ENCODE data around the gene WAC. TPM values are rescaled to one million over a fixed set of nuclear protein-coding genes. Genes with fewer than 3 reads are reported as not detected.
"Not testable (repeated sequence)": the region's sequence is repeated elsewhere in the genome, so short reads cannot be mapped to it uniquely, and the experiment has no call there.

Gene WAC
- total RNA-seq (100 to 1,000 TPM in 1 of 2 donors, 10 to 100 TPM in 1; 70.0 to 227 TPM), polyA plus RNA-seq (10 to 100 TPM; 27.0 to 50.3 TPM)
- long read RNA-seq, donor 1, full-length matches to known transcripts, result 6 of 32 reads
- long read RNA-seq, donor 1, partial matches to known transcripts, result 26 of 32 reads
- long read RNA-seq, donor 1, other reads (novel, unspliced or antisense), result 0 of 32 reads
- long read RNA-seq, donor 2, partial matches to known transcripts, result 0 of 3 reads
- long read RNA-seq, donor 2, other reads (novel, unspliced or antisense), result 0 of 3 reads
- long read RNA-seq, donor 3, full-length matches to known transcripts, result 5 of 28 reads
- long read RNA-seq, donor 3, partial matches to known transcripts, result 23 of 28 reads
- long read RNA-seq, donor 3, other reads (novel, unspliced or antisense), result 0 of 28 reads
- long read RNA-seq, donor 4, partial matches to known transcripts, result 22 of 22 reads
- long read RNA-seq, donor 4, other reads (novel, unspliced or antisense), result 0 of 22 reads
- long read RNA-seq, donor 5, partial matches to known transcripts, result 12 of 14 reads
- long read RNA-seq, donor 5, other reads (novel, unspliced or antisense), result 0 of 14 reads

GRCh38 chr10:28532337-28533185 is at the start of gene WAC:
TSS of gene WAC (plus strand) at chr10:28533118. CDS start at chr10:28533580, 462 bp downstream.
- DNase-seq (peak; percentile 97), ATAC-seq (ENCODE audit: insufficient read depth, low FRiP score) (peak; percentile 94)
- H3K27me3 ChIP-seq (ENCODE audit: control insufficient read depth in 3 of 3, insufficient read depth in 3 of 3, low read length in 2 of 3), result no peaks in the 10 kb centered on the region
- H3K27ac ChIP-seq (ENCODE audit: low read depth in 1 of 2, low read length in 1 of 2), result peak within 1 kb of the TSS; percentile 93 to 98
- no peaks in the 10 kb centered on the region for H3K9me3 ChIP-seq (ENCODE audit: control insufficient read depth in 4 of 4, insufficient read depth in 3 of 4, low read length in 3 of 4)
- TF ChIP-seq CTCF (IDR thresholded peaks at IDR 0.05; ENCODE audit: control extremely low read depth, extremely low read depth), result no peak
- peaks cover 0 to 16% (median 9%) of the 10 kb centered on the region in 5 donors for H3K4me1 ChIP-seq (ENCODE audit: control insufficient read depth in 5 of 5, insufficient read depth in 5 of 5, low read length in 5 of 5)
- peaks cover 6 to 27% (median 14%) of the 10 kb centered on the region in 4 donors for H3K36me3 ChIP-seq (ENCODE audit: control insufficient read depth in 4 of 4, insufficient read depth in 4 of 4, low read length in 4 of 4)
- H3K4me3 ChIP-seq, result peak within 1 kb of the TSS; percentile 99
- H3K9ac ChIP-seq (ENCODE audit: insufficient read depth in 1 of 2, low read length in 2 of 2), result peak within 1 kb of the TSS; percentile 94 to 98
- WGBS, 2 donors, result 0% methylated on average over 66 to 102 of the region's 102 CpGs

DNA sequence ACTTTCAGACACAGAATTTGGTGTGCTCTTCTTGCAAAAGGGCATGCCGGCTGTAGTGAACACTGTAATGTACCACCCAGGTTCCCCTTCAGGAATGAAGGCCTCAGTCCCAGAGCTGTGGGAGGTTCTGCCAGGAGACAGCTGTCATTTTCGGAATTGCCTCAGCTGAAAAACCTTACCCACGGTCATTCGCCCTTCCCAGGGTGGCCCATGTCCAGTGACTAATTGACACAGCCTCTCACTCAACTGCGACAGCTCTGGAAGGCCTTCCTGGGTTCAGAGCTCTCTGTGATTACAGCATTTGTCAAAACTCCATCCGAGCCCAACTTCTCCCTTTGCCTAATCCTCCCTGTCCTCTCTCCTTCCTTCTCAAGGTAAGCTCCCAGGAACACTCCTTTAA is 43.7 kb upstream of the WAC start:
- Histone ChIP-seq H3K9me3 (ENCODE audit: control insufficient read depth in 4 of 4, insufficient read depth in 3 of 4, low read length in 3 of 4) (no peaks in the 10 kb centered on the region), H3K36me3 (ENCODE audit: control insufficient read depth in 4 of 4, insufficient read depth in 4 of 4, low read length in 4 of 4) (no peaks in the 10 kb centered on the region), H3K4me3 (no peak overlapping the region), H3K9ac (ENCODE audit: insufficient read depth in 1 of 2, low read length in 2 of 2) (no peak overlapping the region), H3K27ac (ENCODE audit: low read depth in 1 of 2, low read length in 1 of 2) (no peak overlapping the region), H3K4me1 (ENCODE audit: control insufficient read depth in 5 of 5, insufficient read depth in 5 of 5, low read length in 5 of 5) (no peaks in the 10 kb centered on the region), H3K27me3 (ENCODE audit: control insufficient read depth in 3 of 3, insufficient read depth in 3 of 3, low read length in 2 of 3) (no peaks in the 10 kb centered on the region)
- DNase-seq, result no peak
- no peak for ATAC-seq (ENCODE audit: insufficient read depth, low FRiP score)
- 77 to 84% methylated on average over 6 of the region's 6 CpGs for WGBS, 2 donors
- TF ChIP-seq CTCF (IDR thresholded peaks at IDR 0.05; ENCODE audit: control extremely low read depth, extremely low read depth), result no peak

GRCh38 chr10:28490256-28490865 is 42.6 kb upstream of the WAC start:
- H3K4me1 ChIP-seq (ENCODE audit: control insufficient read depth in 5 of 5, insufficient read depth in 5 of 5, low read length in 5 of 5); DNase-seq; H3K4me3 ChIP-seq; H3K9me3 ChIP-seq (ENCODE audit: control insufficient read depth in 4 of 4, insufficient read depth in 3 of 4, low read length in 3 of 4); ATAC-seq (ENCODE audit: insufficient read depth, low FRiP score); H3K27me3 ChIP-seq (ENCODE audit: control insufficient read depth in 3 of 3, insufficient read depth in 3 of 3, low read length in 2 of 3); H3K9ac ChIP-seq (ENCODE audit: insufficient read depth in 1 of 2, low read length in 2 of 2); H3K36me3 ChIP-seq (ENCODE audit: control insufficient read depth in 4 of 4, insufficient read depth in 4 of 4, low read length in 4 of 4); H3K27ac ChIP-seq (ENCODE audit: low read depth in 1 of 2, low read length in 1 of 2): not testable (repeated sequence)
- 65 to 83% methylated on average over 2 of the region's 2 CpGs for WGBS, 2 donors
